Tibial nerve (tissue), 4 donors: ENCODE measurements around the gene PACSIN2. TPM values are rescaled to one million over a fixed set of nuclear protein-coding genes. Genes with fewer than 3 reads are reported as not detected.

Experiments used
- DNase-seq, 2 donors: peaks; one replicate each; pipeline ENCODE4 v3.0.0-alpha.2; 2019; ENCODE audit warnings: low spot score in 2 of 2
- H3K27ac ChIP-seq, 4 donors: fragments of 200-600 bp; sonication (generic) in 3 of 4; one replicate each; pipeline ENCODE4 v1.5.1; 2017 to 2019; ENCODE audit warnings: mild to moderate bottlenecking in 1 of 4
- H3K27me3 ChIP-seq, 2 donors: fragments of 200-600 bp; sonication (generic) in 1 of 2; one replicate each; pipeline versions ENCODE4 v1.5.1 to v1.6.0; 2017 to 2019
- H3K36me3 ChIP-seq, 3 donors: fragments of 200-600 bp; sonication (generic); one replicate each; pipeline ENCODE4 v1.5.1; 2018 to 2019
- H3K4me1 ChIP-seq, 4 donors: fragments of 200-600 bp; sonication (generic) in 3 of 4; one replicate each; pipeline ENCODE4 v1.5.1; 2017 to 2019
- H3K4me3 ChIP-seq, 4 donors: fragments of 200-600 bp; sonication (generic) in 3 of 4; one replicate each; pipeline ENCODE4 v1.5.1; 2017 to 2019; ENCODE audit warnings: mild to moderate bottlenecking in 1 of 4, moderate library complexity in 1 of 4
- H3K9me3 ChIP-seq, 4 donors: fragments of 200-600 bp; sonication (generic) in 3 of 4; one replicate each; pipeline ENCODE4 v1.5.1; 2017 to 2019
- CTCF ChIP-seq, 5 experiments: fragments of 200-600 bp in 3 of 5; fragments of 450-650 bp in 2 of 5; sonication (generic) in 3 of 5; IDR thresholded peaks; one replicate each; pipeline ENCODE4 v1.5.1; 2016 to 2019; ENCODE audit warnings: antibody characterized with exemption in 5 of 5, mild to moderate bottlenecking in 3 of 5, moderate library complexity in 2 of 5
- EP300 ChIP-seq, 2 donors: sonication (generic); formaldehyde crosslinking; IDR thresholded peaks; one replicate each; pipeline ENCODE4 v1.6.1; 2017; ENCODE audit warnings: antibody characterized with exemption in 2 of 2, mild to moderate bottlenecking in 1 of 2
- POLR2A ChIP-seq, 2 donors: fragments of 450-650 bp; IDR thresholded peaks; one replicate each; pipeline ENCODE4 v1.6.1; 2017; ENCODE audit warnings: antibody characterized with exemption in 2 of 2, mild to moderate bottlenecking in 2 of 2, moderate library complexity in 2 of 2
- WGBS, 2 donors: methylation state at CpG; one replicate each; pipeline ENCODE4 v1.1.5; 2018; 5-methylcytosine and 5-hydroxymethylcytosine counted together
- total RNA-seq, 4 donors: library from RNA; depleted of rRNA; stranded (reverse); fragments of >200 nt; gene quantifications; one replicate each; pipeline ENCODE4 v1.1.0, GENCODE V29; 2016

PACSIN2 gene
- total RNA-seq, 4 donors from 2014 or later = 45.9 to 78.2 (median 59.0) TPM

GRCh38 chr22:42830161-42830560, 184.8 kb downstream of the PACSIN2 start:
- Histone ChIP-seq H3K4me1 (no peaks in the 10 kb centered on the region), H3K9me3 (no peaks in the 10 kb centered on the region), H3K4me3 (no peak overlapping the region), H3K27me3 (no peaks in the 10 kb centered on the region), H3K27ac (no peak overlapping the region), H3K36me3 (peaks cover 2 to 98% (median 14%) of the 10 kb centered on the region in 3 donors)
- 93% methylated on average over 5 of the region's 5 CpGs for WGBS, 2 donors
- TF ChIP-seq CTCF (IDR thresholded peaks at IDR 0.05) (no peak), EP300 (IDR thresholded peaks at IDR 0.05) (no peak), POLR2A (IDR thresholded peaks at IDR 0.05) (no peak)
- DNase-seq = no peak

DNA sequence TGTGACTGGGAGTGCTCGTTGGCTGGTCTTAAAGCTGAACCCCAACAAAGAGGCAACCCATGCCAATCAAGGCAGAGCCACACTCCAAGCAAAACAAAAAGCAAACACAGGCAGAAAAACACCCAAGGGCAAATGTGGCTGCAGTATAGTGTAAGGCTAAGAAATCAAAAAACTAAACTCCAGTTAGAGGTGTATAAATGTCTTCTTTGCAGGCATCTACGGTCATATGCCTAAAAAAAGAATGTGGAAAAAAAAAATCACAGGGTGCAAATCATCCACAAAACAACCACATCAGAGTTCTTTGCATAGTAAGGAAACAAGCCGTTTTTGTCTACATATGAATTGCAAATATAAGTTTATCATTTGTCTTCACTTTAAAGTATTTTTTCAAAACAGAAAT, 185.6 kb downstream of the PACSIN2 start:
- H3K27me3 ChIP-seq = no peaks in the 10 kb centered on the region
- WGBS, 2 donors = 60 to 69% methylated on average over 3 of the region's 3 CpGs
- H3K4me3 ChIP-seq = no peak overlapping the region
- peaks cover 2 to 99% (median 7%) of the 10 kb centered on the region in 3 donors for H3K36me3 ChIP-seq
- no peak for DNase-seq
- no peak overlapping the region for H3K27ac ChIP-seq
- no peaks in the 10 kb centered on the region for H3K4me1 ChIP-seq
- TF ChIP-seq EP300 (IDR thresholded peaks at IDR 0.05) = no peak
- TF ChIP-seq CTCF (IDR thresholded peaks at IDR 0.05) = no peak
- no peak for TF ChIP-seq POLR2A (IDR thresholded peaks at IDR 0.05)
- H3K9me3 ChIP-seq = no peaks in the 10 kb centered on the region

DNA sequence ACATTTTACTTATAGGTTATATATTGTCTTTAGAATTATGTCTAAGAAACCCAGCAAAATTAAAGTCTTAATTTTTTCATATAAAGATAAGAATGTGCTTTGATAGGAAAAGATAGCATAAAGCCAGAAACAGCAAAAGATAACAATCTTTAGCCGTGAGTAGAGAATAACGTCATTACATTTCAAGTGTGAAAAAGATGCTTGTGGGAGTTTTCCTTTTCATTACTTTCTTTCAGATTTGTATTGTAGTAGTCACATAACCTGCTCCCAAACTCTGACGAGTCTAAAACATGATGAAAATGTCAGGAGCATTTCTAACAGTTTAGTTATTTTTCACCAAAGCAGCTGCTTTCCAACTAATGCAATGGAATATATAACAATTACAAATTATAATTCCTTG, 189.2 kb downstream of the PACSIN2 start:
- Histone ChIP-seq H3K4me3 (no peak overlapping the region), H3K36me3 (peaks cover 0 to 98% (median 0%) of the 10 kb centered on the region in 3 donors), H3K27ac (no peak overlapping the region), H3K27me3 (no peaks in the 10 kb centered on the region), H3K4me1 (no peaks in the 10 kb centered on the region), H3K9me3 (peaks cover 0 to 8% (median 0%) of the 10 kb centered on the region in 4 donors)
- WGBS, 2 donors = 83 to 88% methylated on average over 3 of the region's 3 CpGs
- TF ChIP-seq EP300 (IDR thresholded peaks at IDR 0.05) (no peak), POLR2A (IDR thresholded peaks at IDR 0.05) (no peak), CTCF (IDR thresholded peaks at IDR 0.05) (no peak)
- DNase-seq = no peak

GRCh38 chr22:42821386-42821785, 193.6 kb downstream of the PACSIN2 start:
- H3K36me3 ChIP-seq = peaks cover 0 to 68% (median 0%) of the 10 kb centered on the region in 3 donors
- peaks cover 0 to 8% (median 0%) of the 10 kb centered on the region in 4 donors for H3K9me3 ChIP-seq
- peaks cover 0 to 8% (median 0%) of the 10 kb centered on the region in 4 donors for H3K4me1 ChIP-seq
- no peak for DNase-seq
- no peaks in the 10 kb centered on the region for H3K27me3 ChIP-seq
- WGBS, 2 donors = 99 to 100% methylated on average over 3 of the region's 3 CpGs
- TF ChIP-seq EP300 (IDR thresholded peaks at IDR 0.05) = no peak
- no peak for TF ChIP-seq CTCF (IDR thresholded peaks at IDR 0.05)
- TF ChIP-seq POLR2A (IDR thresholded peaks at IDR 0.05) = no peak
- H3K4me3 ChIP-seq = no peak overlapping the region
- no peak overlapping the region for H3K27ac ChIP-seq

DNA sequence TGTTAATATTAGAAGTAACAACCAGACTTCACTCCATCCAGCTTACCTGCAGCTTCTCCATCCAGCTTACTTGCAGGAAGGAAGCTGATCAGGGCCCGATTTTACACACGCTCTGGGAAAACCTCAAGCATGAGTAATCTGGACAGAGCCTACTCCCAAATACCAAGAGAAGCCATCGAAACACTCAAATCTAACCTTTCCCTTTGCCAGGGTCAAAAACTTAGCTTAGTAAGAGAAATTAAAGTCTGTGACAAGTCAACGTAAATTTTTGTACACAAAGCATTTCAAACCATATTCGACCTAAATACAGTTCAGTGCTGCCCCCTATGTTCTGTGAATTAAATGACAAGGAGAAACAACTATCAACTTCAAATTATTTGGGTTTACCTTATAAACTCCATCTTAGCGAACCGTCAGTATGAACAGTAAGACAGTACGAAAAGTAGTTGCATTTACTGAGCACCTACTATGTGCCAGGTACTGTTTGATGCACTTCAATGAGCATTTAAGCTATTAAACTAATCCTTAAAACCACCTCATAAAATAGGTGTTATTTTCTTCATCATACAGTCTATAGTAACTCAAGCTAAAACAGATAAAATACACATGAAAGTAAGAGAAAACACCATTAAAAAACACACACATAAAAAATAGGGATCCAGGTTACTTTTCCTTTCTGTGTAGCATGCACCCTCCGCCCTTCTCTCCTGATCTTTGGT, 194.7 kb downstream of the PACSIN2 start:
- no peak overlapping the region for H3K27ac ChIP-seq
- TF ChIP-seq CTCF (IDR thresholded peaks at IDR 0.05) = peak in 3 of 5 experiments; percentile 27 to 64 (median 37)
- no peak for TF ChIP-seq POLR2A (IDR thresholded peaks at IDR 0.05)
- H3K27me3 ChIP-seq = no peaks in the 10 kb centered on the region
- H3K4me3 ChIP-seq = no peak overlapping the region
- 57 to 74% methylated on average over 9 of the region's 9 CpGs for WGBS, 2 donors
- H3K36me3 ChIP-seq = peaks cover 0 to 67% (median 0%) of the 10 kb centered on the region in 3 donors
- no peak for DNase-seq
- H3K9me3 ChIP-seq = peaks cover 0 to 8% (median 0%) of the 10 kb centered on the region in 4 donors
- H3K4me1 ChIP-seq = peaks cover 0 to 8% (median 0%) of the 10 kb centered on the region in 4 donors
